GM12878 (cell line): ENCODE data around the gene SNPH. TPM values are rescaled to one million over a fixed set of nuclear protein-coding genes. Genes with fewer than 3 reads are reported as not detected.

Source experiments
- ATAC-seq: fragments of 200-7000 bp; cut with Tn5 transposase; 3 replicates; pipeline ENCODE4 v1.9.1; 2020; ENCODE audit warnings: mild to moderate bottlenecking, moderate library complexity
- BruUV-seq: library from RNA; stranded (reverse); fragments of 400-500 nt; replicated peaks from 2 replicates; lab custom pipeline; 2021; lab: Mats Ljungman, UMichigan
- CTCF ChIA-PET: fragments of 300-600 bp; sonication (Branson Sonifier 250); formaldehyde crosslinking; extraction: SDS; loops from one replicate; lab custom pipeline; 2021; ENCODE audit warnings: inconsistent platforms; lab: Yijun Ruan, JAX
- POLR2A ChIA-PET: fragments of 350-600 bp; formaldehyde crosslinking; extraction: SDS; loops from one replicate; lab custom pipeline; 2021; ENCODE audit warnings: inconsistent platforms; lab: Charles Lee
- RAD21 ChIA-PET: fragments of 300-600 bp; sonication (Branson Sonifier 250); formaldehyde crosslinking; loops from one replicate; lab custom pipeline; 2023; ENCODE audit warnings: antibody characterized with exemption; ENCODE audit not compliant: unreplicated experiment; lab: Charles Lee
- SMC1A ChIA-PET: fragments of 300-600 bp; sonication (Branson Sonifier 250); formaldehyde crosslinking; loops from one replicate; lab custom pipeline; 2023; ENCODE audit not compliant: unreplicated experiment, uncharacterized antibody; lab: Charles Lee
- DNase-seq: peaks from one replicate; pipeline ENCODE4 v3.0.0-alpha.2; 2011; ENCODE audit warnings: low read depth, low spot score
- FAIRE-seq: peaks from 3 replicates; lab custom pipeline; 2011; peaks lifted over from hg19 to GRCh38; lab: Jason Lieb, UNC
- H2AFZ ChIP-seq: 2 replicates; pipeline ENCODE4 v1.6.0; 2011; ENCODE audit warnings: low read depth, low read length, control low read depth; ENCODE audit not compliant: control insufficient read depth
- H3K27ac ChIP-seq: 2 replicates; pipeline ENCODE4 v1.5.1; 2011; ENCODE audit warnings: control low read depth; ENCODE audit not compliant: control insufficient read depth, insufficient read depth
- H3K27me3 ChIP-seq, 2 experiments: replicated peaks in 1 of 2; 2 replicates each; pipeline versions ENCODE4 v1.6.0 to v1.6.1; 2011; ENCODE audit warnings: low read length in 1 of 2; ENCODE audit not compliant: control insufficient read depth in 2 of 2, insufficient read depth in 2 of 2
- H3K36me3 ChIP-seq, 2 experiments: 2 replicates each; pipeline ENCODE4 v1.5.1; 2011; ENCODE audit warnings: low read length in 1 of 2; ENCODE audit not compliant: control insufficient read depth in 2 of 2, insufficient read depth in 2 of 2
- H3K4me1 ChIP-seq: 2 replicates; pipeline ENCODE4 v1.6.1; 2011; ENCODE audit warnings: mild to moderate bottlenecking, low read length, moderate library complexity, mixed read lengths; ENCODE audit not compliant: control insufficient read depth, insufficient read depth
- H3K4me2 ChIP-seq: 2 replicates; pipeline ENCODE4 v1.6.0; 2011; ENCODE audit warnings: control low read depth; ENCODE audit not compliant: control insufficient read depth, insufficient read depth
- H3K4me3 ChIP-seq: fragments of 200-600 bp; sonication (generic); 2 replicates; pipeline ENCODE4 v1.5.1; 2016
- H3K79me2 ChIP-seq: 2 replicates; pipeline ENCODE4 v1.6.0; 2011; ENCODE audit warnings: low read length; ENCODE audit not compliant: control insufficient read depth, insufficient read depth
- H3K9ac ChIP-seq: 2 replicates; pipeline ENCODE4 v1.8.0; 2011; ENCODE audit warnings: low read length, control low read depth, mixed read lengths; ENCODE audit not compliant: control insufficient read depth, insufficient read depth
- H3K9me3 ChIP-seq: replicated peaks from 3 replicates; pipeline ENCODE4 v1.5.1; 2011; ENCODE audit warnings: mild to moderate bottlenecking, low read length; ENCODE audit not compliant: control insufficient read depth, insufficient read depth
- H4K20me1 ChIP-seq: 2 replicates; pipeline ENCODE4 v1.6.0; 2011; ENCODE audit not compliant: control insufficient read depth, insufficient read depth
- ELK1 ChIP-seq: IDR thresholded peaks from 2 replicates; pipeline ENCODE4 v1.6.1; 2012; ENCODE audit warnings: low read depth, low read length, improper control_type of control experiment
- FOS ChIP-seq: IDR thresholded peaks from 3 replicates; pipeline ENCODE4 v1.6.1; 2011; ENCODE audit warnings: borderline replicate concordance; ENCODE audit not compliant: insufficient read length; ENCODE audit errors: extremely low read depth
- NFYB ChIP-seq: IDR thresholded peaks from 2 replicates; pipeline ENCODE4 v1.6.1; 2011; ENCODE audit warnings: low read depth, mild to moderate bottlenecking, low read length, improper control_type of control experiment, moderate library complexity; ENCODE audit not compliant: insufficient read depth
- RELB ChIP-seq: fragments of 450-650 bp; IDR thresholded peaks from 2 replicates; pipeline ENCODE4 v1.6.1; 2017; ENCODE audit warnings: low read depth, mild to moderate bottlenecking, moderate library complexity
- RUNX3 ChIP-seq: IDR thresholded peaks from 2 replicates; pipeline ENCODE4 v1.6.1; 2012; ENCODE audit warnings: low read length, inconsistent platforms
- TAF1 ChIP-seq: IDR thresholded peaks from 2 replicates; pipeline ENCODE4 v1.6.1; 2011; ENCODE audit warnings: mild to moderate bottlenecking, low read depth, low read length, borderline replicate concordance
- ZSCAN29 ChIP-seq: fragments of 450-650 bp; IDR thresholded peaks from 2 replicates; pipeline ENCODE4 v1.6.1; 2017; ENCODE audit warnings: mild to moderate bottlenecking, moderate library complexity
- WGBS: methylation state at CpG from one replicate; pipeline ENCODE4 v1.1.6; 2016; ENCODE audit warnings: low lambda C conversion rate; ENCODE audit not compliant: insufficient replicate concordance, insufficient coverage; ENCODE audit errors: missing lambda C conversion rate; 5-methylcytosine and 5-hydroxymethylcytosine counted together
- in situ Hi-C: fragments of 300-500 bp; cut with MboI; formaldehyde crosslinking; loops from 9 replicates; pipeline ENCODE4 v1.14.3; 2018; ENCODE audit warnings: mixed read lengths
- intact Hi-C: fragments of 100-400 bp; cut with micrococcal nuclease; formaldehyde crosslinking; loops from one replicate; pipeline ENCODE4 v1.14.2; 2022; ENCODE audit not compliant: unreplicated experiment
- polyA plus RNA-seq, 11 experiments: library from polyadenylated mRNA; depleted of rRNA in 4 of 11; unstranded in 6 of 11; stranded (reverse) in 5 of 11; fragments of >200 nt; fragmentation: Nextera tagmentation in 4 of 11; fragmentation: Illumina TruSeq in 1 of 11; extraction: Ambion mirVana in 4 of 11; extraction: Trizol in 1 of 11; gene quantifications; 1 replicate in 1 of 11; 2 replicates in 10 of 11; pipeline versions ENCODE4 v1.2.1 to v1.2.3, GENCODE V29; 2011 to 2016; ENCODE audit warnings: inconsistent platforms in 2 of 11, missing spikeins in 2 of 11, low read depth in 1 of 11
- total RNA-seq, 4 experiments: library from RNA; depleted of rRNA in 3 of 4; stranded (reverse); fragments of >200 nt in 3 of 4; fragmentation: Illumina TruSeq in 1 of 4; extraction: Trizol in 1 of 4; gene quantifications; 2 replicates each; pipeline versions ENCODE4 v1.2.1 to v1.2.3, GENCODE V29; 2013 to 2021
- TF ChIP-seq, protein P1 (sequence below): IDR thresholded peaks from 2 replicates; pipeline ENCODE4 v1.6.1; 2011; ENCODE audit warnings: low read depth, low read length, improper control_type of control experiment, borderline replicate concordance
- TF ChIP-seq, protein P2 (sequence below): IDR thresholded peaks from 2 replicates; pipeline ENCODE4 v1.6.1; 2012; ENCODE audit warnings: low read length, inconsistent platforms
- TF ChIP-seq, protein P3 (sequence below): IDR thresholded peaks from 2 replicates; pipeline ENCODE4 v1.6.1; 2011; ENCODE audit warnings: mild to moderate bottlenecking, low read depth, low read length, moderate library complexity; ENCODE audit not compliant: insufficient replicate concordance

The SNPH gene
- total and polyA plus RNA-seq, 10 of the 15 experiments (the other 5 are each of a cell fraction or from before 2014, with no cell fraction given) = 0.02 to 0.45 (median 0.34) TPM; not detected in 2

GRCh38 chr20:1320016-1320415 is 53.9 kb downstream of the SNPH start:
- in situ Hi-C loops (no loop called here), intact Hi-C loops (no loop called here)

More at GRCh38 chr20:1320016-1320415, 53.9 kb downstream of the SNPH start:
- Histone ChIP-seq H3K9me3 (no peaks in the 10 kb centered on the region; the same call in 2 of the 3 replicates), H3K27me3 (no peaks in the 10 kb centered on the region), H3K27ac (no peak overlapping the region), H3K9ac (no peak overlapping the region), H4K20me1 (no peaks in the 10 kb centered on the region), H3K4me3 (no peak overlapping the region), H3K4me2 (no peak overlapping the region), H3K79me2 (no peaks in the 10 kb centered on the region), H3K36me3 (no peaks in the 10 kb centered on the region), H3K4me1 (peaks cover 10% of the 10 kb centered on the region), H2AFZ (no peak overlapping the region)
- TF ChIP-seq FOS (no peak), ELK1 (no peak), RELB (no peak), RUNX3 (no peak), TAF1 (no peak), NFYB (no peak), ZSCAN29 (no peak)
- TF ChIP-seq, protein P1, sequence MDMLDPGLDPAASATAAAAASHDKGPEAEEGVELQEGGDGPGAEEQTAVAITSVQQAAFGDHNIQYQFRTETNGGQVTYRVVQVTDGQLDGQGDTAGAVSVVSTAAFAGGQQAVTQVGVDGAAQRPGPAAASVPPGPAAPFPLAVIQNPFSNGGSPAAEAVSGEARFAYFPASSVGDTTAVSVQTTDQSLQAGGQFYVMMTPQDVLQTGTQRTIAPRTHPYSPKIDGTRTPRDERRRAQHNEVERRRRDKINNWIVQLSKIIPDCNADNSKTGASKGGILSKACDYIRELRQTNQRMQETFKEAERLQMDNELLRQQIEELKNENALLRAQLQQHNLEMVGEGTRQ = no peak
- TF ChIP-seq, protein P2, sequence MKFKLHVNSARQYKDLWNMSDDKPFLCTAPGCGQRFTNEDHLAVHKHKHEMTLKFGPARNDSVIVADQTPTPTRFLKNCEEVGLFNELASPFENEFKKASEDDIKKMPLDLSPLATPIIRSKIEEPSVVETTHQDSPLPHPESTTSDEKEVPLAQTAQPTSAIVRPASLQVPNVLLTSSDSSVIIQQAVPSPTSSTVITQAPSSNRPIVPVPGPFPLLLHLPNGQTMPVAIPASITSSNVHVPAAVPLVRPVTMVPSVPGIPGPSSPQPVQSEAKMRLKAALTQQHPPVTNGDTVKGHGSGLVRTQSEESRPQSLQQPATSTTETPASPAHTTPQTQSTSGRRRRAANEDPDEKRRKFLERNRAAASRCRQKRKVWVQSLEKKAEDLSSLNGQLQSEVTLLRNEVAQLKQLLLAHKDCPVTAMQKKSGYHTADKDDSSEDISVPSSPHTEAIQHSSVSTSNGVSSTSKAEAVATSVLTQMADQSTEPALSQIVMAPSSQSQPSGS = no peak
- TF ChIP-seq, protein P3, sequence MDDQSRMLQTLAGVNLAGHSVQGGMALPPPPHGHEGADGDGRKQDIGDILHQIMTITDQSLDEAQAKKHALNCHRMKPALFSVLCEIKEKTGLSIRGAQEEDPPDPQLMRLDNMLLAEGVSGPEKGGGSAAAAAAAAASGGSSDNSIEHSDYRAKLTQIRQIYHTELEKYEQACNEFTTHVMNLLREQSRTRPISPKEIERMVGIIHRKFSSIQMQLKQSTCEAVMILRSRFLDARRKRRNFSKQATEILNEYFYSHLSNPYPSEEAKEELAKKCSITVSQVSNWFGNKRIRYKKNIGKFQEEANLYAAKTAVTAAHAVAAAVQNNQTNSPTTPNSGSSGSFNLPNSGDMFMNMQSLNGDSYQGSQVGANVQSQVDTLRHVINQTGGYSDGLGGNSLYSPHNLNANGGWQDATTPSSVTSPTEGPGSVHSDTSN = no peak
- no peak for FAIRE-seq
- ChIA-PET POLR2A (no interaction called here), CTCF (interaction anchor here (1.3 to 2.2 kb wide), 2 partner anchors 117 to 187 kb away, joined by 3 to 8 read pairs; no protein-coding TSS in a partner anchor), RAD21 (no interaction called here), SMC1A (interaction anchor here (1.0 to 1.6 kb wide), 2 partner anchors 42 to 78 kb away, joined by 3 read pairs; no protein-coding TSS in a partner anchor)
- ATAC-seq = no peak
- DNase-seq = no peak
- BruUV-seq = no TSS peak
- WGBS = 63% methylated on average over 6 of the region's 6 CpGs
